GM18526 (cell line): ENCODE data around the gene IFT20.

Experiments
- POLR2A ChIP-seq: IDR thresholded peaks from 3 replicates; pipeline ENCODE4 v1.6.1; 2011; ENCODE audit not compliant: insufficient read length; ENCODE audit errors: extremely low read depth

Gene IFT20, protein sequence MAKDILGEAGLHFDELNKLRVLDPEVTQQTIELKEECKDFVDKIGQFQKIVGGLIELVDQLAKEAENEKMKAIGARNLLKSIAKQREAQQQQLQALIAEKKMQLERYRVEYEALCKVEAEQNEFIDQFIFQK

DNA sequence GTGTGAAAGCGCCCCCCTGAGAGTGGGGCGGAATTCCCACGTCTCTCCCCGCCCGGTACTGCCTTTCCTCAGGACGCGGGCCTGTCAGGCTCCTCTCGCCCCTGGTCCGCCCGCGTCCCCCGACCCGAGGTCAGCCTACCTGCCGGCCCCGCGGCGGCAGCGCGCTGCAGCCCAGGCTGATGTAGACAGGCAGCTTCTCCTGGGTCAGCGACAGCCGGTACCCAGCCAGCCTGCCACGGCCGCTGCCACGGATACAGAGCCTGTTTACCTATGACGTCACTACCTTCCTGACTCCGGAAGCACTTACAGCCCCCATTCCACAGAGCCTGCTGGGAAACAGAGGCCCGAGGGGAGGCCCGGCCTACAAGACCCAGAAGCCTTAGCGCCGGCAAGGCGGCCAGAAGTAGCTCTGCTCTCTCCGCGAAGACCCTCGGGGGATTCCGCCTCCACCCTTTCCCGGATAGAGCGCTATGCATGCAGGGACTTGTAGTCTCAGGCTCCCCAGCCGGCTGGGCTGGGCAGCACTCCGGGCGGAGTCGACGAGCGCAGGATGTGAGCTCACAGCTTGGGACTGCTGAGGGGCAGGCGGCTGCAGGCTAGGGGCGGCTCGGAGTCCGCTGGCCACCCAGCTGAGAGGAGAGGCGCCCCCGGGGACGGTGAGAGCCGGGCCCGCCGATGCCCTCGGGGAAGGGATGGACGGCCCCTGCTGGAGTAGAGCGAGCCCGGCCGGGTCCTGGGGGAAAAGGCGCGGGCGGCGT, at the start of gene IFT20, which contains the start of gene TNFAIP1:
Gene IFT20 (minus strand): TSS at position 272 of the 758 bp plus-strand sequence. CDS start 3,487 bp downstream, outside the sequence.
Gene TNFAIP1 (plus strand): TSS at position 561 of the 758 bp plus-strand sequence. CDS start 3,761 bp downstream, outside the sequence.
- peak; percentile 83 for TF ChIP-seq POLR2A

DNA sequence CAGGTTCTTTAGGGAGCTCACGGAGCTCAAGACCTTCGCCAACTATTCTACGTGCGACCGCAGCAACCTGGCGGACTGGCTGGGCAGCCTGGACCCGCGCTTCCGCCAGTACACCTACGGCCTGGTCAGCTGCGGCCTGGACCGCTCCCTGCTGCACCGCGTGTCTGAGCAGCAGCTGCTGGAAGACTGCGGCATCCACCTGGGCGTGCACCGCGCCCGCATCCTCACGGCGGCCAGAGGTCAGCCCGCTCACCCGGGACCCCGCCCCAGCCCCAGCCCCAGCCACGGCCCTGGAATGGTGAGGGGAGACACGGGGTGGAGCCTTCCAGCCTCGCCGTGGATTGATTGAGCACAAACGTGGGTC, 49.7 kb upstream of the IFT20 start:
- TF ChIP-seq POLR2A, result no peak

DNA sequence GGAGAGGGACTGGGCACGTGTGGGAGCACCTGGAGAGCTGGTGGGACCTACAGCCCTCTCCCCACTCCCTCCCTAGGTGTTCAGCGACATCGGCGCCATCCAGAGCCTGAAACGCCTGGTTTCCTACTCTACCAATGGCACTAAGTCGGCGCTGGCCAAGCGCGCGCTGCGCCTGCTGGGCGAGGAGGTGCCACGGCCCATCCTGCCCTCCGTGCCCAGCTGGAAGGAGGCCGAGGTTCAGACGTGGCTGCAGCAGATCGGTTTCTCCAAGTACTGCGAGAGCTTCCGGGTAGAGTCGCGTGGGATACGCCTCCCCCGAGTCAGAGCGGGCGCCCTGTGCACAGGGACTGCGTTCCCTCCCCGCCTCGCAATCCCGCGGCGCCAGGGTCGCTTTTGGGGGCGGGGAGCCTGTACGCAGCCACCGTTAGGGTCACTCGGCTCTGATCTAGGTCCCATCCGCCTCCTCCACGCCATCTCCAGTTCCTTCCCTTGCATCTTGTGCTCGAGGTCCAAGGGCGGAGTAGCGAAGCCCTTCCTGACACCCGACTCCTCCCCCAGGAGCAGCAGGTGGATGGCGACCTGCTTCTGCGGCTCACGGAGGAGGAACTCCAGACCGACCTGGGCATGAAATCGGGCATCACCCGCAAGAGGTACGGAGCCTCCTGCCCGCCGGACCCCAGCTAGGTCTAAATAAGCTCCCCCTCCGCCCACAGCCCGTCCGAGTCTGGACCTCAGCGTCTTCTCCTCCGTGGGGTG, 49.2 kb upstream of the IFT20 start:
- peak; percentile 44 for TF ChIP-seq POLR2A

DNA sequence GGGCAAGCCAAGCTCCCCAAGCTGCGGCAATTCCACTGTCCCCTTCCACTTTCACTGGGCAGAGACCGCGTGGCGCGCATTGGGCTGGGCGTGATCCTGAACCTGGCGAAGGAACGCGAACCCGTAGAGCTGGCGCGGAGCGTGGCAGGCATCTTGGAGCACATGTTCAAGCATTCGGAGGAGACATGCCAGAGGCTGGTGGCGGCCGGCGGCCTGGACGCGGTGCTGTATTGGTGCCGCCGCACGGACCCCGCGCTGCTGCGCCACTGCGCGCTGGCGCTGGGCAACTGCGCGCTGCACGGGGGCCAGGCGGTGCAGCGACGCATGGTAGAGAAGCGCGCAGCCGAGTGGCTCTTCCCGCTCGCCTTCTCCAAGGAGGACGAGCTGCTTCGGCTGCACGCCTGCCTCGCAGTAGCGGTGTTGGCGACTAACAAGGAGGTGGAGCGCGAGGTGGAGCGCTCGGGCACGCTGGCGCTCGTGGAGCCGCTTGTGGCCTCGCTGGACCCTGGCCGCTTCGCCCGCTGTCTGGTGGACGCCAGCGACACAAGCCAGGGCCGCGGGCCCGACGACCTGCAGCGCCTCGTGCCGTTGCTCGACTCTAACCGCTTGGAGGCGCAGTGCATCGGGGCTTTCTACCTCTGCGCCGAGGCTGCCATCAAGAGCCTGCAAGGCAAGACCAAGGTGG, 46.0 kb upstream of the IFT20 start:
- no peak for TF ChIP-seq POLR2A

DNA sequence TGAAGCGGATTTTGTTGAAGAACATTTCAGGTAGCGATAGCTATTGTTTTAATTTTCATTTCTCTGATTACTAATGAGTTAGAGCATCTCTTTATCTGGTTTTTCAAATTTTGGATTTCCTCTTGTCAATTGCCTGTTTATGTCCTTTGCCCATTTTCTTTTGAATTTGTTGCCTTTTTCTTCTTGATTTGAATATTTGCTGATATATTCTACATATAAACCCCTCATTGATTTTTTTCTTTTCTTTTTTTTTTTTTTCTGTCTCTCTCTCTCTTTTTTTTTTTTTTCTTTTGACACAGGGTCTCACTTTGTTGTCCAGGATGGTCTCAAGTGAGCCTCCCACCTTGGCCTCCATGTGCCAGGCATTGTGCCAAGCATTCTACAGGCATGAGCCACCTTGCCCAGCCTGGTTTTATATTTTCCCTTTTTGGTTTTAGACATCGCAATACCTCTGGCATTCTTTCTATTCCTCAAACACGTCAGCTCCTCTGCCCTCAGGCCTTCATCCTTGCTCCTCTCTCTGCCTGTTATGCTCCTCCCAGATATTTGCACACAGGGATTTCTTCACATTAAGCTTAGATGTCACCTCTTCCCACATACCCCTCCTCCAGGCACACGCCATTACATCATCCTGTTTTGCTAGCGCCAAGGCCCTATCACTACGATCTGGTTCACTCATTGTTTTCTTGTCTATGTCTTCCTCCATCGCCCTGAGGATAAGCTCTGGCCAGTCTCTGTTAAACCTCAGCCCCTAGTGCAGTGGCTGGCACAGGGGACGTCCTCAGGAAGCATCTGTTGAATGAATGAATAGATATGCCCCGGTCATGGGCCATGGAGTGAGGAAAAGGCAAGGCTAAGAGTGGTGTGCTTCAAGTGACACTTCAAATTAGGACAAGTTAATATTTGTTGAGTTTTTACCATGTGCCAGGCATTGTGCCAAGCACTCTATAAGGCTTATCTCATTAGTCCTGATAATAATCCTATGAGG, 44.8 kb upstream of the IFT20 start:
- TF ChIP-seq POLR2A, result no peak

DNA sequence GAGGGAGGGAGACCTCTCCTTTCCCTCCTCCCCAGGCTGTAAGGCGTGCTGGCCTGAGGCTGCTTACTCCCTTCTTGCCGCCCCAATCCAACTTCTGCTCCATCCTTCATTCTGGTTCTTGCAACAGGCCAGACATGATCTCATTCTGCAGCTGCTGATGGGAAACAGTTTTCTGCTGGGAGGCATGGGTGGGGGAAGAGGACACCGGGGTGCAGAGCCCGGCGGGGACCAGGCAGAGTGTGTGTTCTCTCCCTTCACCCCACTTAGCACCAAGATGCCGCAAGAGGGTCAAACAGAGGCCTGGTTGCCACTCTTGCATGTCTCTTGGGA, 37.6 kb upstream of the IFT20 start:
- TF ChIP-seq POLR2A, result no peak

DNA sequence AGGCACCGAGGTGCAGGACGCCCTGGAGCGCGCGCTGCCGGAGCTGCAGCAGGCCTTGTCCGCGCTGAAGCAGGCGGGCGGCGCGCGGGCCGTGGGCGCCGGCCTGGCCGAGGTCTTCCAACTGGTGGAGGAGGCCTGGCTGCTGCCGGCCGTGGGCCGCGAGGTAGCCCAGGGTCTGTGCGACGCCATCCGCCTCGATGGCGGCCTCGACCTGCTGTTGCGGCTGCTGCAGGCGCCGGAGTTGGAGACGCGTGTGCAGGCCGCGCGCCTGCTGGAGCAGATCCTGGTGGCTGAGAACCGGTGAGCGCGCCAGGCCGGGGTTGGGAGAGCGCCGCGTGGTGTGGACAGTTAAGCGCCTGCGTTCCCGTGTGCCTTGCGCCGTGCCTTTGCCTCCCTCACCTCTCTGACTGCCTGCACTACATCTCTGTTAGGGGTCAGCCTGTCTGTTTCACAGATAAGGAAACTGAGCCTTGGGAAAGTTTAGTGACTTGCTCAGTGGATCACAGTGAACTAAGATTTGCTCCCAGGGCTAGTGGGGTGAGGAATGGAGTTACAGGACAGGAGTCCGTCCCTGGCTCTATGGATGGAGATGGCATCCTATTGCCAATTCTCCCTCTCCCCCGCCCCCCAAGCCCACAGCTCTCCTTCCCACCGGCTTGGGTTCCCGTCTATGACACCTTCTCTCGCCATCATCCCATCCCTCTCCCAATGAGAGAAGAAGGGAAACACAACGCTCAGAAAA, 37.1 kb upstream of the IFT20 start:
- no peak for TF ChIP-seq POLR2A

DNA sequence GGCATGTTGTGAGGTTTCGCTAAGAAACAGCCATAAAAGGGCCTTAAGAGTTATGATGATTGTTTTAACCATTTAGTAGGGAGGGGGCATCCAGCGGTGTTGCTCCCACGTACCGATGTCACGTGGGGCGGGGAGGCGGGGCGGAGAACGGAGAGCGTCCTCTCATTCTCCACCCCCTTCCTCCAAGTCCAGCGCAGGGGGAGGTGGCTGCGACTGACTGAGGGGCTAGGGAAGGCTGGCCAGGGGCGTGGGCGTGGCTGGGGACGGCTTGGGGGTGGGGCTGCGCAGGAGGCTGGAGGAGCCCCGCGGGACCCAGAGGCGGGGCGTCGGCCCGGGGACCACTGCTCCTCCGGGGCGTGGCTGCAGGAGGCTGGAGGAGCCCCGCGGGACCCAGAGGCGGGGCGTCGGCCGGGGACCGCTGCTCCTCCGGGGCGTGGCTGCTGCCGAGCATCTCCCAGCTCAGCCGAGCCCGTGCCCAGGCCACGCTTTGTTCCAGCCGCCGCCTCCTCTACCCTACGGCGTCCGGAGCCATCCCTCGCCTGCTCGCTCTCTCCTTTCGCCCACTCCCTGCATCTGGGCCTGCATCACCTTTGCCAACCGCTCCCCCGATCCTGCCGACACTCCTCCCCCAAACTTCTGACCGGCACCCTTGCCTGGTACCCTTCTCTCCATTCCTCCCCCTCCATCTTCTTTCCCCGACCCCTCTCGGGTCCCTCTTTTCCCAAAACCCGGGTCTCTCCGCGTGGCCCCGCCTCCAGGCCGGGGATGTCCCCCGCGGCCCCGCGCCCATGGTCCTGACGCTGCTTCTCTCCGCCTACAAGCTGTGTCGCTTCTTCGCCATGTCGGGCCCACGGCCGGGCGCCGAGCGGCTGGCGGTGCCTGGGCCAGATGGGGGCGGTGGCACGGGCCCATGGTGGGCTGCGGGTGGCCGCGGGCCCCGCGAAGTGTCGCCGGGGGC, 36.3 kb upstream of the IFT20 start, which contains the start of gene SARM1:
Gene SARM1 (plus strand): TSS at position 450 of the 958 bp plus-strand sequence. CDS start 339 bp downstream, at position 789.
- TF ChIP-seq POLR2A, result no peak

DNA sequence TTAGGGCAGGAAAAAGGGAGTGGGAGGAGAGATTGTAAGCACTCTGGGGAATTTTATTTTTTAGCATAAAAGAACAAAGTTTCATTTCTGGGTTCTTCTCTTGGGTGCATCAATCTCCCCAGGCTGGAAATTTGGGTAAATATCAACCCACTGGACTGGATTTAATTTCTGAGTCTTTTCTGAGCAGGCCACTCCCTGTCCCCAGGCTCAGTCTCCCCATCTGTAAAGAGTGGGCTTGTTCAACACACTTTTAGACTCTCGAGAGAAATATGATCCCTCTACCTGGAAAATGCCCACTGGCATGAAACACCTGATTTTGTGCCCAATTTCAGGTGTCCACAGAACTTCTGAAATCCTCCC, 35.5 kb upstream of the IFT20 start:
- no peak for TF ChIP-seq POLR2A

DNA sequence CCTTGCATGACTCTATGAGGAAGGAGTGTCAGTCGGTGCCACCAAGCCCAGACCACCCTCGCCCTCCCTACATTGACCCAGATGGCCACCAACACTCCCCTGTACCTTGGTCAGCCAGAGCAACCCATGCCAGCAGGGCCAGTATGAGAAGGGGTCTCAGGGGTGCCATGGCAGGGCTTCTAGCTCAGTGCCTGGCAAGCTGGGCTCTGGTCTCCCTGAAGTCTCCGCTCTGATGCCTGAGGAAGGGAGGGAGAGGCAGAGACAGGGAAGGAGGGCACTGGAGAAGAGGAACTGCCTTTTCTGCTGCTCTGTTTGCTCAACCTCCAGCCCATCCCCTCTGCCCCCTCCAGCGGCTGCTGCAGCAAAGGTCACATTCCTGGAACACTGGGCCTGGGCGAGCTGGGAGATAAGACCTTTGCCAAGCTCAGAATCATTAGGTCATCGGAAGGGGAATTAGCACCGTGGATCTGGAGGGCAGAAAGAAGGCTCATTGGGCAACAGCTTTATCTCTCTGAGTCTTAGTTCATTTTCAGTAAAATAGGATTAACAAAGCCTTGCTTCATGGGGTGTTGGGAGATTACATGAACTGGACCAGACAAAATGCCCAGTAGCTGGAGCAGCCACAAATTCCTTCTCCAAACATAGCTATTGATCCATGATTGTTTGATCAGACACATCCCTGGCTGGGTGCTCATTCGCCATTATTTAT, 34.9 kb upstream of the IFT20 start, which contains the start of gene VTN:
Gene VTN (minus strand): TSS at position 273 of the 709 bp plus-strand sequence. CDS start 104 bp downstream, at position 169.
- TF ChIP-seq POLR2A, result no peak

DNA sequence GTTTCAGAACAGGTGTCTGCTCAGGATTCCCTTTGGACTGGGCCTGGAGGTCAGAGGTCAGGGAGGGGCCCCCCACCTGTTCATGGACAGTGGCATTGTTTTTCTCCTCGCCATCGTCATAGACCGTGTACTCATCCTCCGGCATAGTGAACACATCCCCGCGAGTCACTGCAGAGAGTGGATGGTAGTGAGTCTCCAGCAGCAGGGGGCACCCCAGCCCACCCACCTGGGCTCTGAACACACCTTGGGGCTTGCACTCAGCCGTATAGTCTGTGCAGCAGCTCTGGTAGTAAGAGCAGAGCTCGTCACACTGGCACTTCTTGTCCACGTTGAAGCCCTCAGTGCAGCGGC, 34.4 kb upstream of the IFT20 start:
- no peak for TF ChIP-seq POLR2A
